NCI-H82 treated with DMSO at 0.1 percent for 48 hours (cell line): ENCODE results near the gene KRT15.

Source experiments
- DNase-seq: peaks from one replicate; lab custom pipeline; 2025; ENCODE audit not compliant: unreplicated experiment; lab: John Stamatoyannopoulos, UW

KRT15 gene

DNA sequence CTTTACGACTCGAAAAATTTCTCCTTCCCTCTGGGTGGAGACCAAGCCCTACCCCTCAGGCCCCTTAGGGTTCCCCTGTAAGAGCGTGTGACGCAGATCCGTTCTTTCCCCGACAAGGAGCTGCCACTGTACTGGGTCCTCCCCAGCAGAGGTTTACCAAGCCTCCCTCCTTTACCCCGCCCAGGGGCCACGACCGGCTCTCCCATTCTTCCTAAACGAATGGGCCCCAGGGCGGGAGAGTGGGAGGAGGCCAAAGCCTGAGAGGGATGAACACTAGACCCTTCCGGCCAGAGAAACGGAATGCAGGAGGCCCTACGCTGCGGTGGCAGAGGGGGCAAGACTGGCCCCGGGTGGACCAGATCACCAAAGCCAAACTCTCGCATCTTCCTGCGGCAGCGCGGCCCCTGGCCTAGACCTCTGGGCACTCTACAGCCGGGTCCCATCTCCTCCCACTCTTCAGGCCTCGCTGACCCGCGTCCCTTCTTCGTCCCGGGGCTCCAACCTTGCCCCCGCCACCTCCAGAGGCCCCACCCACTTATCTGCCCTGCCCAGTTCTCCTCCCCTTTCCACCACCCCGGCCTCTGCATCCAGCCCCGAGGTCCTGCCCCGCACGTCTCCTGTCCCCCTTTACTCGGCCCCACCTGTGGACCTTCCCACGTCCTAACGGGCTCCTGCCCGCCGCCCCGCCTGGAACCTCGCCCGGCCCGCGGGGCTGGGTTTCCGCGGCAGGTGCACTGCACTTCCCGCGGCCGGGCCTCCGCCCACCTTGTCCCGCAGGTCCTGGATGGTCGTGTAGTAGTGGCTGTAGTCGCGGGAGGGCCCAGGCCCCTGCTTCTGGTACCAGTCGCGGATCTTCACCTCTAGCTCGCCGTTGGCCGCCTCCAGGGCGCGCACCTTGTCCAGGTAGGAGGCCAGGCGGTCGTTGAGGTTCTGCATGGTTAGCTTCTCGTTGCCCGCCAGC is 8.7 kb upstream of the KRT15 start:
- DNase-seq = no peak

DNA sequence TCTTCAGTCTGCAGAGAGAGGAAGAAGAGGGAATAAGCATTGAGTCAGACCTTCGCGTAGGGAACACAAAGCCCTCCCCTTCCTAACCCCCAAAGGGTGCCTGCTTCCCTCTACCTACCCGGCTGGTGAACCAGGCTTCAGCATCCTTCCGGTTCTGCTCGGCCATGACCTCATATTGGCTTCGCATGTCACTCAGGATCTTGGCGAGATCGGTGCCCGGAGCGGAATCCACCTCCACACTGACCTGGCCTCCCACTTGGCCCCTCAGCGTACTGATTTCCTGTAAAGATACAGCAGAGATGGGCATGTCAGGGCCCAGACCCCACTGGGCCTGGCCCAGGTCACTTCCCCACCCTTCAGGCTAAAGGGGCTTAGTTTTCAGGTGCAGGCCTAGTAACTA is 5.6 kb upstream of the KRT15 start:
- DNase-seq = no peak

DNA sequence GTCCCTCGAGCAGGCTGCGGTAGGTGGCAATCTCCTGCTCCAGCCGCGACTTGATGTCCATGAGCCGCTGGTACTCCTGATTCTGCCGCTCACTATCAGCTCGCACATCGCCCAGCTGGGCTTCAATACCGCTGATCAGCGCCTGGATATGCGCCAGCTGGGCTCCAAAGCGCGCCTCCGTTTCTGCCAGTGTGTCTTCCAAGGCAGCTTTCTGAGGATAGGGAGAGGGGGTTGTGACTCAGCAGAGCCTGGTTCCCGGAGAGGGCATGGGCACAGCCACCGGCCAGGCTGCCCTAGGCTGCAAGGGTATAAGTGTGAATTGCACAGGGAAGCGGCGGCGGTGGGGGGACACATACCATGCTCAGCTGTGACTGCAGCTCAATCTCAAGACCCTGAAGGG is 5.1 kb upstream of the KRT15 start:
- no peak for DNase-seq

DNA sequence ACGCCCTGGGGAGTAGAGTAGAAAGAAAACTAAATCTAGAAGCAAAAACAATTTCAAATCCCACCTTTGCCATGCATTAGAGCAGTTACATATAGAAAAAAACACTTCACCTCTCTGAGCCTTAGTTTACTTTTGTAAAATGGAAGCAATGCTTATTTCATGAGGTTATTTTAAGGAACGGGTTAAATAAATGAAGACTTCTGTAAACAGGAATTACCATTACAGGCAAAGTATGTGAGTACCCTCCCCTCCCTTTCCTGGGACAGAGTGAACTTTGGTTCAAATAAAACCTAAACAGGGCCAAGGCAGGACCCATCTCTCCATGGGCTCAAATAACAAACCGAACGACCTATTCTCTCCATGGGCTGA is 4.5 kb upstream of the KRT15 start:
- DNase-seq = no peak

DNA sequence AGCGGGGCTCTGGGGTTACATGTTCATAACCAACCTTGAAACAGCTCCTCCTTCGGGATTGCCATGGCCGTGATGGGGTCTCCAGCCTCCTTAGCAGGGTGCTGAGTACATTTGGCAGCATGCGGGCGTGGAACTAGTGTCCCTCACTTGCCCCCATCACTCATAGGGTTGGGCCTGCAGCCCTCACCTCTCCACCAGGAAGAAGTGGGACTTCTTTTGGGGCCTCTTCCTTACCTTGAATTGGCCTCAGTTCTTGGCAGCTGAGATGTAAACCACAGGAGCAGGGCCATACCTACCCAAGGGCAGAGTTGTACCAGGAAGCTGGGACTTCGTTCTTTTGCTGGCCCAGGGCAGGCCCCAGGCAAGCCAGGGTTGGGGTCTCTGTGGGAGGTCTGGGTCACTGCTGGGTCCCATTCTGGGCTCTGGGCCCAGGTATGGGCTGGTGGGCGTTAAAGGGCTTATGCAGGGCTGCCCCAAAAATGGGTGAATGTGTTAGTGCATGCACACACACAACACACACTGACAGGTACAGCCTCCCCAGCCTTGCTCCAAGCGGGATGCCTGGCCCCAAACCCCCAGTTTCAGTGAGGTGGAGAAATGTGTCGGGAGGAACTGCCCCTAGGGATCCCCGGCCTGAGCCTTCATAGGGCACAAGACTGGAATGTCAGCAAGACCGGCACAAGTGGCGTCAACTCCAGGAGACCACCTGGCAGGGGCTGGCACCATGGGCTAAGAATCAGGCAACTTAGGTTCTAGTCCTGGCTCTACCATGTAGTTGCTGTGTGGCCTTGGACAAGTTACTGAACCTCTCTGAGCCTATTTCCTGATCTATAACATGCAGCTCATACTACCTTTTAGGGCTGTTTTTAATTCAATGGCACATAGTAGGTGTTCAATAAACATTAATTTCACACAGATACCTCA is 3.9 kb upstream of the KRT15 start:
- no peak for DNase-seq

DNA sequence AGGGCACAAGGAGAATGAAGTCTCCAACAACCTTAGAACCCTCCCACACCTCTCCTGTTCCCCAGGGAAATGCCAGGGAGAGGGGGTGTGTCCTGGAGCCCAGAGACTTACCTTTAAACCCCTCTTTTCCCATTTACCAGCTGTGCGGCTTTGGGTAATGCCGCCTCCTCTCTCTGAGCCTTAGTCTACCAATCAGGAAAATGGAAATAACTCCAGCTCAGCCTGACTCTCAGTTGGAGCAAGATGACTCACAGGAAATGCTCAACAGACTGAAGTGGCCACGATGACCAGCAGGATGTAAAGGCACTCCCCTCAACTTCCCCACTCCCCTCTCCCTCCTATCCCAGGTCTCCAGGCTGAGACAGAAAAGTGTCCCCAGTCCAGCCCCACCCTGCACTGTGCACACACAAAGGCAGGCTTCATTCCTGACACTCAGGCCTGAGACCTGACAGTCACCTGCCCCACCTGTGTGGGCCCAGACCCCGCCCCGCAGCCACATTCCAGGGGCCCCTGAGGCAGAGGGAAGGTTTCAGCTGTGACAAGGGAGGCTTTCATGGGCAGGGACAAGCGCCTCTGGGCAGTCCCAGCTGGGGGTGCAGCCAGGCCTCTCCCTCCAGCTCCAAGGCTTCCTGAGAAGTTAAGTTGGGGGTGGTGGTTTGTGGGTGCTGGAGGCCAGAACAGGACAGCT is 3.0 kb upstream of the KRT15 start:
- DNase-seq = no peak

DNA sequence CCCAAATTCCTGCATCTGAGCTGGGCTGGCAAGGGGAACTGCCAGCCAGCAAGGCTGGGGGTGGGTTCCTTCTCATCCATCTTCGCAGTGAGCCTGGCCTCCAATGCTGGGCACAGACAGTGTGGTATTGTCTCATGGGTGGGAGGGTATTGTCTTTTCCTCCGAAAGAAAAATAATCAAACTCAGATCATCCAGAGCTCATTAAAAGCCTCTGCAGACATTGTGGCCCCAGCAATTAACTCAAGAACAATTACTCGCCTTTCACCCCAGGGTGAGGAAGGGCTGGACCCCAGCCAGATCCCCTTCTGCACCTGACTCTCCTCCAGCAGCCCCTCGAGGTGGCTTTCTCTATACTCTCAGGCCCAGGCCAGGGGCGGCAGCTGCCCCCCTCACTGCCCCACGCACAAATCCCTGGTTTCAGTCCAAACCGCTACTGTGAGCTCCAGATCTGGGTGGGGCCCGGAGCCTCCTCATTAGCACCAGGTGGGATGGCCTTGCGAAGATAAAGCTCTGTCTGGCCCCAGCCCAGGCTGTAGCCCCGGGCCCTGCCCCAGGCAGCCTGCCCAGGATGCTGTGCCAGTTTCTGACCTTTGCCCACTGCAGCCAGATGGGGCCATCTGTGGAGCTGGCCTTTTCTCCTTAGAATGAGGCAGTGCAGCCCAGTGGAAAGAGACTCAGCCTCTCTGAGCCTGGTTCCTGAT is 2.3 kb upstream of the KRT15 start:
- no peak for DNase-seq

DNA sequence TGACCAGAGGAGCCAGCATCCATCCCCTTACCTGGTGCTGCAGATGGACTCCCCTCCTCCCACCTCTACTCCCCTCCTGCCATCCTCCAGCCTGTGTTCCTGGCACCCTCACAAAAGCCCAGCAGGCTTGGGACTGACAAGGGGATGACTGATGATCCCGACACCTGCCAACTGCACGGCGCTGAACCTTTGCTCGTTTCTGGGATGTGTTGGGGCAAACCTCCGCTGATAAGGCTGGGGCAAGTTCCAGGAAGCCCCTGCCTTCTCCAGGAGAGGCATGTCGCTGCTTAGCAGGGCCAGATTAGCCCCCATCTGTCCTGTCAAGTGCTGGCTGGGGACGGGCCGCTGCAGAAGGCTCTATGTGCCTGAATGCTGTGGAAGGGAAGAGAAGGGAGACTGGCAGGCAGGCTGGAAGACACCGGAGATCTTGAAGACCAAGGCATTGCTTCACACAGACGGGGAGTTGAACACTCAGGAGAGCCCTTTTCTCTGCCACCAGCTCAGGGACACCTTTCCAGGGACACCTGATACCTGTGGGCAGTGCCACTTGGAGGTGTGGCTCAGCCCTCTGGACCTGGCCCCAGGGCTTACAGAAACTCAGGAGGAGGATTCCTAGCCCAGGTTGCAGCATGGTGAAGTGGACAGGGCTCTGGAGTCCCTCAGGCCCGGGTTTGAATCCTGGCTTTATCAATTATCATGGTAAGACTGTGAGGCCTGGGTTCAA is 973 bp upstream of the KRT15 start:
- no peak for DNase-seq

DNA sequence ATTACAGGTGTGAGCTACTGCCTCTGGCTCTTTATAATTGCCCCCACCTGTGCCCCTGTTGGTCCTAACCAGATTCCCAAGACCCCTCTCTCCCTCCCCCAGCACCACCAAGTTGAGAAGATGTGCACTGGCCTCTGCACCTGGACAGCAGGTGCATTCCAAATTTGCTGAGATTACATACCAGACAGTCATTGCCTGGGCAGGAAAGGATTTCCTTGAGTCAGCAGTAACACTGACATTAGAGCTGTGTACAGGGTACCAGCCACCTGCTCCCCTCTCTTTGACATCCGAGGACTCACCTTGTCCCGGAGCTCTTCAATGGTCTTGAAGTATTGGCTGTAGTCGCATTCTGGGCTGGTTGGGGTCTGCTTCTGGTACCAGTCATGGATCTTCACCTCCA is 659 bp downstream of the KRT15 start:
- DNase-seq = no peak

DNA sequence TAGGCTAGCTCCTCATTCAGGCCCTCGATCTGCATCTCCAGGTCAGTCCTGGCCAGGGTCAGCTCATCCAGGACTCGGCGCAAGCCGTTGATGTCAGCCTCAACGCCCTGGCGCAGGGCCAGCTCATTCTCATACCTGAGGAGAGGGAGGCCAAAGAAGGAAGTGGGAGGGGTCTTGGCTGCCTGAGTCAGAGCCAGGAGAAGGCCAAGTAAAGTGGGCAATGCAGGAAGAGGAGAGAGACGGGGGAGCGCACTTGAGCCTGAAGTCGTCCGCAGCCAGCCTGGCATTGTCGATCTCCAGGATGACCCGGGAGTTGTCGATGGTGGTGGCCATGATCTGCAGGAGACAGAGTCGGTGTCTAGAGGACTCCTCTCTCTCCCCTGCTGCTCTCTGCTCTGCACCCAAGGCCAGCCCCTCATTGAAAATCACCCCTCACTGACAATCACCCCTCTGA is 1.8 kb downstream of the KRT15 start:
- no peak for DNase-seq

DNA sequence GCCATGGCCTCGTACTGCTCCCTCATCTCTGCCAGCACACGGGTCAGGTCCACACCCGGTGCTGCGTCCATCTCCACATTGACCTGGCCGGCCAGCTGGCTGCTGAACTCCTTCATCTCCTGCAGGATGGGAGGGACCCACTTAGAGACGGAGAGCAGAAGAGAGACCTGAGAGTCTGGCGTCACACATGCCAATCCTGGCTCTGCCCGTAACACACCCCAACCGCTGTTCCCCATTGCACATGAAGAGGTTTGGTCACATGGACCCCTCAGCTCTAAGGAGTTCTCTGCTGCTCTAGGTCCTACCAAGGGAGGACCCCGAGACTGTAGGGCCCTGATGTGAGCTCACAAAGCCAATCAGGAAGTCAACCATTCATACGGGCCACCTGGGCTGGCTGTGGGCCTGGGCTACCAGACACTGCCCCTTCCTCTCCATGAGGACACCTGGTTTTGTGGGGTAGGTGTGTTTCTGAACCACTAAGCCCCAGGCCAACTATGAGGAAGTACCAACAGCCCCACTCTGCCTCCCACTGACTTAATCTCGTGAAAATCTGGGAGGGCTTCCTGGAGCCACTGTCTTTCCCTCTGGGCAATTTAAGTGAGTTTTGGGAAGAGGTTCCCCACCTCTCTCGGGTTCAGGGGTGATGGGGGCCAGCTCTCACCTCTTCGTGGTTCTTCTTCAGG is 2.4 kb downstream of the KRT15 start:
- DNase-seq = no peak

DNA sequence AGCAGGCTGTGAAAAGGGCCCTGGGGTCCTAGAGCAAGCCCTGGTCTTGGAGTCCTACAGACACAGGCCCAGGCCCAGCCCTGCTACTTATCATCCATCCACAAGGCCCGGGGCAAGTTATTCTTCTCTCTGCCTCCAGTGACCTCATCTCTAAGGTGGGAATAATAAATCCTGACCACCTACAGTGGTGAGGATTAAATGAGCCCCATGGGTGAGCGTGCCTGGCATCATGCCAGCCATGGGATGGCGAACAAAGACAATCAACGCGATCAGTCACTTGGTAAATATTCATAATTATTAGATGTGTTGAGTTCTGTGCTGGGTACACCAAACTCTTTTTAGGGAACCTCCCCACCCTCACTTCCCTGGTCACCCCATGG is 5.5 kb downstream of the KRT15 start:
- DNase-seq = no peak

DNA sequence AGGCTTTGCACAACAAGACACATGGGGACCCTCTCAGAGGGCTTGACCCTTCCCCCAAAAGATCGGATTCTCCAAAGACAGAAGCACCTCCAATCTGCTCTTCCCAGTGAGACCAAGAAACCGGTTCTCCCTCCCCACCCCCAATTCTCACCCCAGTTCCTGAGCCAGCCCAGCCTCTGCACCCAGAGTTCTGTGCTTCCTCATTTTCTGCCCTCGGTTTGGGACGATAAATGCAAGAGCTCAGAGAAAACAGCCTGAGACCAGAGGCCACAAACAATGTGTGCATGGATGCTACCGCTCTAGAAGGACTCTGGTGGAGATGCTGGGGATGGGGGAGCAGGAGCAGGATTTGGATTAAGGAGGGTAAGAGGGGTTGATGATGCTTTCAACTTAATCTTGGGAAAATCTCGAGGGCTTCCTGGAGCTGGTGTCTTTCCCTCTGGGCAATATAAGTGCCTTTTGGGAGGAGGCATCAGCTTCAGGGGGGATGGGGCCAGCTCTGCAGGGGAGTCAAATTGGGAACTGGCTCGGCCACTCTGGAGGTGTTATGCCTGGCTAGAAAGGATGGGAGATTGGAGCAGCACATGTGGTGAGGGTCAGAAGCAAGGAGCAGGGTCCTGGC is 6.0 kb downstream of the KRT15 start:
- DNase-seq = no peak

DNA sequence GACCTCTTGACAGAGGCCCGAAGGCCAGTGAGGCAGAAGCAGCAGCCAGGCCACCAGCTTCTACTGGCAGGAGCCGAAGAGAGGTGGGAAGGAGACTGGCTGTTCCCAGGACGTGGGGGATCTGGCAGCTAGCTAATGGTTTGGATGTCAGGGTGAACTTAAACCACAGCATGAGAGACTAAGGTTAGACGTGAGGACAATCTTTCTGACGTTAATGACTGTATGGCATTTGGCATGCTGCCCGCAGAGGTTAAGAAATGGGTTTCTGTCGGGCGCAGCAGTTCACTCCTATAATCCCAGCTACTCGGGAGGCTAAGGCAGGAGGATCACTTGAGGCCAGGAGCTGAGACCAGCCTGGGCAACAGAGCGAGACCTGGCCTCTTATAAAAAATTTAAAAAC is 7.0 kb downstream of the KRT15 start:
- no peak for DNase-seq

DNA sequence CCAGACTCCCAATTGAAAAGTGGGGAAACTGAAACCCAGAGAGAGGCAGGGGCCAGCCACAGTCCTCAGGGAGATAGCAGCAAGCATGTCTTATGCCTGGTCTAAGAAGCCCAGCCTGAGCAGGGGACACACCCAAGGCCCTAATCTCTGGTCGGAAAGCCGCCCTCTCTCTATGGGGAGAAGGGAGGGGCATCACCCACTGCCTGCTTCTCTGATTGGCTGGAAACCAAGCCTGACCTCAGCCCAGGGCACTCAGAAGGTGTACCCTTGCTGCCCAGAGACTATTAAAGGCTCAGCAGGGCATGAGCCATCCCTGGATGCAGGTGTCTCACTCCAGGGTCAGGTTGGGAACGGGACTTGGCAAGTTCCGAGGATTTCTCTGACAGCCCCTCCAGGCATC is 7.6 kb downstream of the KRT15 start:
- DNase-seq = no peak

DNA sequence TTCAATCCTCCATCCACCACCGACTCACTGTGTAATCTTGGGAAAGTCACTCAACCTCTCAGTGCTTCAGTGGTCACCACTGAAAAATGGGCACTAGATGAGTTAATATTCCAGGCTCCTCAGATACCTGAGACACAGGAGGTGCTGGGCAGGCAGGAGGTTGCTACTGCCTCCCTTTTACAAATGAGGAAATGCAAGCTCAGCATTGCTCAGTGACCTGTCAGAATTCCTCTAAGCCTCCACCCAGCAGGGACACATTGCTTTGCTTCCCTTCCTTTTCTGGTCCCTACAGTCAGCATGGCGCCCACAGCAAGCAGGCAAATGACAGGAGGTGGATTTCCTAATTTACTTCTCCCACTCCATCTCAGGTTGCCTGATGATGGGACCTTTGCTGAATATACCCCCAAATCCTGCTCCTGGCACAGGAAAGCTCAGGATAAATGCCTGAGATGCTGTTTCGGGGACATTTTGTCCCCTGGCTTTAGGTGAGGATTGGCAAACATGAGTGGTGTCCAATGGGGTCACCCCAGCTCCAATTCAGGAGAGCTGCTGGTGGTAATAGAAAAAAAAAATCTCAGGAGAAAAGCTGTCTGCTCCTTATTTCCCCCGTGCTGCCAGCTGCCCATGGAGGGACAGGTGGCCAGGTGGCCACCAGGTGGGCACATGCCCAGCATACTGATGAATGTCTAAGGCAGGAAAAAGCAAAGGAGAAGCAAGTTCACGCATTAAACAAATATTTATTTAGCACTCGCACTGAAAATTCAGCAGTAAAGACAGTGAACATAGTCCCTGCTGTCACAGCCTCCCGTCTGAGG is 8.2 kb downstream of the KRT15 start:
- DNase-seq = no peak

DNA sequence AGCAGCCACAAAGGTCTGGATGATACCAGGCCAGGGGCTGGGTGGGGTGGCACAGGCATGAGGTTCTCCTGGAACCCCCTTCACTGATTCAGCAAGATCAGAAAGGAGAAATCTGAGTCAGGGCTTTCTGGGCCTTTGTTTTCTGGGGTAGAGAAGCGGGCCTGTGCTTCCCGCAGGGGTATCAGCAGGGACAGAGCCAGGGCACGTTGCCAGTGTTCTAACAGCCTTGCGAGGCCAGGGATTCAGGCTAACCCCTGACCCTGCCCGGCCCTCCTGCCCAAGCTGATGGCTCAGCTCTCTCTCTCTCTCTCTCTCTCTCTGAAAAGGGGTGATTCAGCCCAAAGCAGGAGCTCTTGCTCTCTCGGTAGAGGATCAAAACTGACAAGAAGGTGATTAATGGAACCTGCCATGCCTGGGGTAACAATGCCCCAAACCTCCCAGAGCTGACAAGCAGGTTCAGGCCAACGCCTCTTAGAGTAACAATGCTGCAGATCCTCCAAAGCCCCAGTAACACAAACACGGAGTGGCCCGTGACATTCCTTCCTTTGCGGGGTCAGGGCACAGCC is 11.3 kb downstream of the KRT15 start:
- no peak for DNase-seq
